ENCODE measurements around the gene NRTN.

NRTN gene

GRCh38 chr19:5832527-5833216 is 27.8 kb downstream of the NRTN start:
- TF ChIP-seq CSDC2 (CRISPR knock-in tag; IDR thresholded peaks at IDR 0.05) (no peak), ARNTL (CRISPR knock-in tag; IDR thresholded peaks at IDR 0.05; ENCODE audit: borderline replicate concordance, low read depth) (no peak), ZFP3 (CRISPR knock-in tag; IDR thresholded peaks at IDR 0.05) (peak; percentile 96), CSRNP3 (CRISPR knock-in tag; IDR thresholded peaks at IDR 0.05) (no peak), ZNF8 (CRISPR knock-in tag; IDR thresholded peaks at IDR 0.05) (no peak), TOX (CRISPR knock-in tag; IDR thresholded peaks at IDR 0.05; ENCODE audit: borderline replicate concordance) (no peak)
- no peak for ATAC-seq

- no peak for ATAC-seq
- no peak for TF ChIP-seq GLIS3 (CRISPR knock-in tag; IDR thresholded peaks at IDR 0.05)
- TF ChIP-seq TCF4 (CRISPR knock-in tag; IDR thresholded peaks at IDR 0.05; ENCODE audit: borderline replicate concordance): no peak
- TF ChIP-seq POU6F1 (CRISPR knock-in tag; IDR thresholded peaks at IDR 0.05; ENCODE audit: borderline replicate concordance, low read depth): no peak
- TF ChIP-seq PPARA (CRISPR knock-in tag; IDR thresholded peaks at IDR 0.05; ENCODE audit: borderline replicate concordance): no peak
- TF ChIP-seq TSHZ2 (CRISPR knock-in tag; IDR thresholded peaks at IDR 0.05): no peak
- no peak for TF ChIP-seq ESRRG (CRISPR knock-in tag; IDR thresholded peaks at IDR 0.05)
- no peak for TF ChIP-seq OSR1 (CRISPR knock-in tag; IDR thresholded peaks at IDR 0.05)
- no peak for TF ChIP-seq ZFP3 (CRISPR knock-in tag; IDR thresholded peaks at IDR 0.05)
- TF ChIP-seq BACH2 (CRISPR knock-in tag; IDR thresholded peaks at IDR 0.05; ENCODE audit: borderline replicate concordance): no peak
- no peak for TF ChIP-seq ZNF565 (CRISPR knock-in tag; conservative IDR thresholded peaks at IDR 0.05; ENCODE audit: low read depth)
- no peak for TF ChIP-seq ZNF70 (CRISPR knock-in tag; IDR thresholded peaks at IDR 0.05)
- no peak for TF ChIP-seq RARB (CRISPR knock-in tag; IDR thresholded peaks at IDR 0.05)
These were observed 33.0 kb downstream of the NRTN start for GRCh38 chr19:5837761-5838352.

- ATAC-seq: no peak
- TF ChIP-seq TOX (CRISPR knock-in tag; IDR thresholded peaks at IDR 0.05; ENCODE audit: borderline replicate concordance) (no peak), ZC3H10 (CRISPR knock-in tag; IDR thresholded peaks at IDR 0.05) (no peak), SNAI2 (CRISPR knock-in tag; IDR thresholded peaks at IDR 0.05) (no peak), ESRRG (CRISPR knock-in tag; IDR thresholded peaks at IDR 0.05) (no peak), ZFP3 (CRISPR knock-in tag; IDR thresholded peaks at IDR 0.05) (no peak), ZNF8 (CRISPR knock-in tag; IDR thresholded peaks at IDR 0.05) (no peak), PPARA (CRISPR knock-in tag; IDR thresholded peaks at IDR 0.05; ENCODE audit: borderline replicate concordance) (no peak)
These were observed 33.6 kb downstream of the NRTN start for GRCh38 chr19:5838353-5839064.

- no peak for ATAC-seq
- no peak for TF ChIP-seq ZNF565 (CRISPR knock-in tag; conservative IDR thresholded peaks at IDR 0.05; ENCODE audit: low read depth)
- TF ChIP-seq PATZ1 (CRISPR knock-in tag; IDR thresholded peaks at IDR 0.05; ENCODE audit: borderline replicate concordance): no peak
- no peak for TF ChIP-seq ZNF8 (CRISPR knock-in tag; IDR thresholded peaks at IDR 0.05)
- no peak for TF ChIP-seq PPARA (CRISPR knock-in tag; IDR thresholded peaks at IDR 0.05; ENCODE audit: borderline replicate concordance)
- no peak for TF ChIP-seq POU6F1 (CRISPR knock-in tag; IDR thresholded peaks at IDR 0.05; ENCODE audit: borderline replicate concordance, low read depth)
- no peak for TF ChIP-seq ISL1 (CRISPR knock-in tag; IDR thresholded peaks at IDR 0.05)
- no peak for TF ChIP-seq TOX (CRISPR knock-in tag; IDR thresholded peaks at IDR 0.05; ENCODE audit: borderline replicate concordance)
- TF ChIP-seq RARB (CRISPR knock-in tag; IDR thresholded peaks at IDR 0.05): no peak
These were observed 34.5 kb downstream of the NRTN start, which contains the start of gene FUT6 for GRCh38 chr19:5839065-5840017. FUT6 (minus strand) TSS chr19:5839702; CDS start chr19:5832567, 7,135 bp downstream.

Measured in SK-N-SH treated with all-trans-retinoic acid at 6 μM for 48 hours (cell line).